Endothelial cell of umbilical vein (primary cell): Measurements from ENCODE around the gene CDKL5. TPM values are rescaled to one million over a fixed set of nuclear protein-coding genes. Genes with fewer than 3 reads are reported as not detected.

Source experiments
- BruUV-seq: library from RNA; stranded (reverse); fragments of 400-500 nt; replicated peaks from 2 replicates; lab custom pipeline; 2021; lab: Mats Ljungman, UMichigan
- CTCF ChIA-PET: fragments of 300-600, 350-600 bp; sonication (Branson Sonifier 250); formaldehyde crosslinking; loops from one replicate; lab custom pipeline; 2021; ENCODE audit warnings: antibody characterized with exemption, inconsistent platforms; lab: Charles Lee
- POLR2A ChIA-PET: fragments of 300-600, 350-600 bp; sonication (Branson Sonifier 250); formaldehyde crosslinking; loops from one replicate; lab custom pipeline; 2021; ENCODE audit warnings: antibody characterized with exemption, inconsistent platforms; lab: Charles Lee
- DNase-seq: peaks from one replicate; pipeline ENCODE4 v3.0.0-alpha.2; 2011; ENCODE audit warnings: low read depth, low spot score
- FAIRE-seq: peaks from 2 replicates; lab custom pipeline; 2011; peaks lifted over from hg19 to GRCh38; lab: Jason Lieb, UNC
- H2AFZ ChIP-seq: 2 replicates; pipeline ENCODE4 v1.6.0; 2012; ENCODE audit warnings: low read depth, low read length, control low read depth, inconsistent platforms
- H3K27ac ChIP-seq: 2 replicates; pipeline ENCODE4 v1.5.1; 2011; ENCODE audit warnings: low read depth, mild to moderate bottlenecking, control low read depth, low read length, moderate library complexity; ENCODE audit not compliant: insufficient read depth
- H3K27me3 ChIP-seq, 2 experiments: 2 replicates each; pipeline versions ENCODE4 v1.6.0 to v1.6.1; 2011; ENCODE audit warnings: low read length in 2 of 2, mixed read lengths in 1 of 2; ENCODE audit not compliant: control insufficient read depth in 2 of 2, insufficient read depth in 2 of 2
- H3K36me3 ChIP-seq, 2 experiments: 2 replicates in 1 of 2; 3 replicates in 1 of 2; pipeline ENCODE4 v1.5.1; 2011; ENCODE audit warnings: low read length in 2 of 2, mild to moderate bottlenecking in 1 of 2, moderate library complexity in 1 of 2; ENCODE audit not compliant: control insufficient read depth in 2 of 2, insufficient read depth in 2 of 2; ENCODE audit errors: extremely low read depth in 1 of 2
- H3K4me1 ChIP-seq: 3 replicates; pipeline ENCODE4 v1.5.1; 2011; ENCODE audit warnings: mild to moderate bottlenecking, low read length; ENCODE audit not compliant: control insufficient read depth, insufficient read depth; ENCODE audit errors: extremely low read depth
- H3K4me2 ChIP-seq: 2 replicates; pipeline ENCODE4 v1.6.1; 2011; ENCODE audit warnings: low read length, control low read depth, mixed read lengths; ENCODE audit not compliant: insufficient read depth
- H3K4me3 ChIP-seq, 3 experiments: fragments of 200-600 bp in 1 of 3; sonication (generic), shearing (Covaris generic) in 1 of 3; replicated peaks in 1 of 3; 2 replicates each; pipeline ENCODE4 v1.5.1; 2011 to 2016; ENCODE audit warnings: control low read depth in 3 of 3, low read length in 3 of 3, mild to moderate bottlenecking in 2 of 3, inconsistent platforms in 1 of 3, low read depth in 1 of 3, moderate library complexity in 1 of 3; ENCODE audit not compliant: insufficient read depth in 1 of 3
- H3K79me2 ChIP-seq: 2 replicates; pipeline ENCODE4 v1.6.0; 2012; ENCODE audit warnings: low read length, inconsistent platforms; ENCODE audit not compliant: control insufficient read depth, insufficient read depth
- H3K9ac ChIP-seq: replicated peaks from 2 replicates; pipeline ENCODE3; 2011; ENCODE audit warnings: low read length, control low read depth; ENCODE audit not compliant: insufficient read depth; ENCODE audit errors: extremely low read depth
- H3K9me1 ChIP-seq: replicated peaks from 3 replicates; pipeline ENCODE4 v1.6.0; 2011; ENCODE audit warnings: mild to moderate bottlenecking, low read length; ENCODE audit not compliant: control insufficient read depth, insufficient read depth; ENCODE audit errors: extremely low read depth
- H3K9me3 ChIP-seq: replicated peaks from 2 replicates; pipeline ENCODE4 v1.5.1; 2012; ENCODE audit warnings: low read length, inconsistent platforms; ENCODE audit not compliant: control insufficient read depth, insufficient read depth
- H4K20me1 ChIP-seq: replicated peaks from 2 replicates; pipeline ENCODE3; 2011; ENCODE audit warnings: mild to moderate bottlenecking, low read length; ENCODE audit not compliant: control insufficient read depth, insufficient read depth; ENCODE audit errors: extremely low read depth
- EZH2 ChIP-seq: IDR thresholded peaks from 2 replicates; pipeline ENCODE4 v1.6.1; 2012; ENCODE audit warnings: borderline replicate concordance, low read depth, mild to moderate bottlenecking, moderate library complexity, low read length, inconsistent platforms; ENCODE audit not compliant: severe bottlenecking
- FOS ChIP-seq: IDR thresholded peaks from 2 replicates; pipeline ENCODE4 v1.6.1; 2011; ENCODE audit warnings: mild to moderate bottlenecking, low read length, moderate library complexity, borderline replicate concordance; ENCODE audit not compliant: insufficient read depth
- GATA2 ChIP-seq: IDR thresholded peaks from 2 replicates; pipeline ENCODE4 v1.7.0; 2011; ENCODE audit warnings: low read depth, mild to moderate bottlenecking, moderate library complexity, mixed read lengths, low read length; ENCODE audit not compliant: insufficient read length, insufficient read depth
- JUN ChIP-seq: IDR thresholded peaks from 2 replicates; pipeline ENCODE4 v1.6.1; 2011; ENCODE audit warnings: borderline replicate concordance, low read depth; ENCODE audit not compliant: insufficient read length, insufficient read depth
- MYC ChIP-seq: IDR thresholded peaks from one replicate; pipeline ENCODE4 v1.6.1; 2011; ENCODE audit warnings: mild to moderate bottlenecking, low read depth, low read length
- POLR2A ChIP-seq: IDR thresholded peaks from 2 replicates; pipeline ENCODE4 v1.6.1; 2012; ENCODE audit warnings: low read depth, mild to moderate bottlenecking, control low read depth, low read length
- POLR2AphosphoS5 ChIP-seq: IDR thresholded peaks from 2 replicates; pipeline ENCODE4 v1.6.1; 2012; ENCODE audit warnings: low read depth, mild to moderate bottlenecking, control low read depth, low read length, moderate library complexity; ENCODE audit not compliant: insufficient read depth
- dilution Hi-C: fragments of 300-500 bp; cut with MboI; formaldehyde crosslinking; loops from one replicate; pipeline ENCODE4 v1.15.0; 2019; ENCODE audit warnings: low sequenced_read_pairs; ENCODE audit not compliant: extremely low pct_ligation_motif_present
- intact Hi-C: fragments of 100-400 bp; cut with micrococcal nuclease; formaldehyde crosslinking; loops from one replicate; pipeline ENCODE4 v1.10.0; 2022
- polyA plus RNA-seq, 4 experiments: library from polyadenylated mRNA; depleted of rRNA in 3 of 4; stranded (reverse) in 3 of 4; unstranded in 1 of 4; fragments of >200 nt; gene quantifications; 2 replicates each; pipeline versions ENCODE4 v1.2.1 to v1.2.3, GENCODE V29; 2011 to 2012; ENCODE audit warnings: missing spikeins in 1 of 4
- total RNA-seq: library from RNA; stranded (reverse); gene quantifications from 2 replicates; pipeline ENCODE4 v1.2.3, GENCODE V29; 2021
- TF ChIP-seq, protein P1 (sequence below): IDR thresholded peaks from 2 replicates; pipeline ENCODE4 v1.6.1; 2011; ENCODE audit not compliant: insufficient read depth, insufficient read length
- TF ChIP-seq, protein P2 (sequence below), 2 donors: IDR thresholded peaks; 1 replicate in 1 of 2; 2 replicates in 1 of 2; pipeline ENCODE4 v1.5.1; 2011; ENCODE audit warnings: low read length in 2 of 2, mild to moderate bottlenecking in 2 of 2, moderate library complexity in 2 of 2, control low read depth in 1 of 2, inconsistent platforms in 1 of 2, low read depth in 1 of 2; ENCODE audit not compliant: insufficient read depth in 1 of 2; ENCODE audit errors: extremely low read depth in 1 of 2

The CDKL5 gene
- total and polyA plus RNA-seq, 2 donors (not counting 3 experiments of a cell fraction or from before 2014, with no cell fraction given) = 1.5 to 4.3 TPM

DNA sequence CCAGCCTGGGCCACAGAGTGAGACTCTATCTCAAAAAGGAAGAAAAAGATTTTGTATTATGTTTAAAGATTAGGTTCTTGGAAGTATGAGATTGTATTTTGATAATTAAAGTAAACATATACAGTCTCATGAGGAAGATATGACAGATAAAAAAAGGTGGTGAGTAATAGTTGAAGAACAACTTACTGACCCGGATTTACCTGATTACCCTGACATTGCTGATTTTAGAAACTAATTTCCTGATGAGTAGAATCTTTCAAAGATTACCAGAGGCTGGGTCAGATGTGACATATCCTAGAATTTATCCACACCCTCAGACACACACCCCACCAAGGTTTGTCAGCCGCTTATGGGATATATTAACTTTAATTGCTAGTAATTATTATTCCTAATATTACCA lies 9.5 kb downstream of the CDKL5 start:
- DNase-seq (no peak), FAIRE-seq (no peak)
- Histone ChIP-seq H3K79me2 (no peaks in the 10 kb centered on the region), H3K27me3 (no peaks in the 10 kb centered on the region), H3K27ac (no peak overlapping the region), H2AFZ (no peak overlapping the region), H3K9ac (no peak overlapping the region), H3K9me1 (no peaks in the 10 kb centered on the region), H3K36me3 (no peaks in the 10 kb centered on the region), H3K4me1 (no peaks in the 10 kb centered on the region), H3K4me3 (no peak overlapping the region), H4K20me1 (no peaks in the 10 kb centered on the region), H3K9me3 (no peaks in the 10 kb centered on the region), H3K4me2 (no peak overlapping the region)
- CTCF ChIA-PET = no interaction called here
- POLR2A ChIA-PET = no interaction called here
- BruUV-seq = no TSS peak
- TF ChIP-seq, protein P1, sequence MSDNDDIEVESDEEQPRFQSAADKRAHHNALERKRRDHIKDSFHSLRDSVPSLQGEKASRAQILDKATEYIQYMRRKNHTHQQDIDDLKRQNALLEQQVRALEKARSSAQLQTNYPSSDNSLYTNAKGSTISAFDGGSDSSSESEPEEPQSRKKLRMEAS = no peak
- TF ChIP-seq GATA2 = no peak
- TF ChIP-seq, protein P2, sequence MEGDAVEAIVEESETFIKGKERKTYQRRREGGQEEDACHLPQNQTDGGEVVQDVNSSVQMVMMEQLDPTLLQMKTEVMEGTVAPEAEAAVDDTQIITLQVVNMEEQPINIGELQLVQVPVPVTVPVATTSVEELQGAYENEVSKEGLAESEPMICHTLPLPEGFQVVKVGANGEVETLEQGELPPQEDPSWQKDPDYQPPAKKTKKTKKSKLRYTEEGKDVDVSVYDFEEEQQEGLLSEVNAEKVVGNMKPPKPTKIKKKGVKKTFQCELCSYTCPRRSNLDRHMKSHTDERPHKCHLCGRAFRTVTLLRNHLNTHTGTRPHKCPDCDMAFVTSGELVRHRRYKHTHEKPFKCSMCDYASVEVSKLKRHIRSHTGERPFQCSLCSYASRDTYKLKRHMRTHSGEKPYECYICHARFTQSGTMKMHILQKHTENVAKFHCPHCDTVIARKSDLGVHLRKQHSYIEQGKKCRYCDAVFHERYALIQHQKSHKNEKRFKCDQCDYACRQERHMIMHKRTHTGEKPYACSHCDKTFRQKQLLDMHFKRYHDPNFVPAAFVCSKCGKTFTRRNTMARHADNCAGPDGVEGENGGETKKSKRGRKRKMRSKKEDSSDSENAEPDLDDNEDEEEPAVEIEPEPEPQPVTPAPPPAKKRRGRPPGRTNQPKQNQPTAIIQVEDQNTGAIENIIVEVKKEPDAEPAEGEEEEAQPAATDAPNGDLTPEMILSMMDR (IDR thresholded peaks at IDR 0.05; ENCODE audit: extremely low read depth in 1 of 2, insufficient read depth in 1 of 2, low read depth in 1 of 2, low read length in 2 of 2) = no peak
- no peak for TF ChIP-seq POLR2AphosphoS5
- no peak for TF ChIP-seq MYC
- dilution Hi-C loops = no loop called here
- intact Hi-C loops = no loop called here

DNA sequence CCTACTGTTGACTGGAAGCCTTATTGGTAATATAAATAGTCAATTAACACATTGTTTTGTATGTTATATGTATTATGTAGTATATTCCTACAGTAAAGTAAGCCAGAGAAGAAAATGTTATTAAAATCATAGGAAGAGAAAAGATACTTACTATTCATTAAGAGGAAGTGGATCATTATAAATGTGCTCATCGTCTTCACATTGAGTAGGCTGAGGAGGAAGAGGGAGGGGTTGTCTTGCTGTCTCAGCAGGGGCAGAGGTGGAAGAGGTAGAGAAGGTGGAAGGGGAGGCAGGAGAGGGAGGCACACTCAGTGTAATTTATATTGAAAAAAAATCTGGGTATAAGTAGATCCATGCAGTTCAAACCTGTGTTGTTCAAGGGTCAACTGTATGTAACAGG lies 10.6 kb downstream of the CDKL5 start:
- BruUV-seq = no TSS peak
- FAIRE-seq (no peak), DNase-seq (no peak)
- H3K9me1 ChIP-seq = no peaks in the 10 kb centered on the region
- no peak overlapping the region for H3K4me2 ChIP-seq
- intact Hi-C loops = no loop called here
- H3K27ac ChIP-seq = no peak overlapping the region
- H3K9me3 ChIP-seq = no peaks in the 10 kb centered on the region
- no peak for TF ChIP-seq FOS
- no peak for TF ChIP-seq POLR2A
- no peak for TF ChIP-seq JUN
- TF ChIP-seq, protein P2 (IDR thresholded peaks at IDR 0.05; ENCODE audit: extremely low read depth in 1 of 2, insufficient read depth in 1 of 2, low read depth in 1 of 2, low read length in 2 of 2) = no peak
- no peak for TF ChIP-seq POLR2AphosphoS5
- no peak for TF ChIP-seq MYC
- TF ChIP-seq GATA2 = no peak
- no peak for TF ChIP-seq EZH2
- TF ChIP-seq, protein P1 = no peak
- no peaks in the 10 kb centered on the region for H3K4me1 ChIP-seq
- no peaks in the 10 kb centered on the region for H3K36me3 ChIP-seq
- H4K20me1 ChIP-seq = no peaks in the 10 kb centered on the region
- no peak overlapping the region for H2AFZ ChIP-seq
- dilution Hi-C loops = no loop called here
- POLR2A ChIA-PET = no interaction called here
- H3K79me2 ChIP-seq = no peaks in the 10 kb centered on the region
- no peak overlapping the region for H3K4me3 ChIP-seq
- no peak overlapping the region for H3K9ac ChIP-seq
- CTCF ChIA-PET = no interaction called here
- H3K27me3 ChIP-seq = no peaks in the 10 kb centered on the region
